Thyroid gland (tissue), 4 donors: Measurements from ENCODE around the gene PARD3B. TPM values are rescaled to one million over a fixed set of nuclear protein-coding genes. Genes with fewer than 3 reads are reported as not detected.

Source experiments
- DNase-seq, 2 donors: peaks; one replicate each; pipeline ENCODE4 v3.0.0-alpha.2; 2019
- H3K27ac ChIP-seq, 3 donors: fragments of 200-600 bp; sonication (generic); 1 replicate in 2 of 3; 2 replicates in 1 of 3; pipeline ENCODE4 v1.5.1; 2016 to 2019; ENCODE audit warnings: mild to moderate bottlenecking in 1 of 3, moderate library complexity in 1 of 3
- H3K27me3 ChIP-seq: fragments of 200-600 bp; sonication (generic); one replicate; pipeline ENCODE4 v1.5.1; 2019
- H3K36me3 ChIP-seq, 2 donors: fragments of 200-600 bp; sonication (generic); one replicate each; pipeline ENCODE4 v1.5.1; 2016 to 2019
- H3K4me1 ChIP-seq, 2 donors: fragments of 200-600 bp; sonication (generic); one replicate each; pipeline ENCODE4 v1.5.1; 2017 to 2019
- H3K4me3 ChIP-seq, 3 donors: fragments of 200-600 bp; sonication (generic); replicated peaks in 1 of 3; 1 replicate in 2 of 3; 2 replicates in 1 of 3; pipeline ENCODE4 v1.5.1; 2016; ENCODE audit warnings: mild to moderate bottlenecking in 1 of 3
- H3K9me3 ChIP-seq: fragments of 200-600 bp; sonication (generic); one replicate; pipeline ENCODE4 v1.5.1; 2017
- POLR2A ChIP-seq, 2 donors: fragments of 450-650 bp; IDR thresholded peaks; one replicate each; pipeline ENCODE4 v1.6.1; 2017; ENCODE audit warnings: antibody characterized with exemption in 2 of 2, mild to moderate bottlenecking in 2 of 2, moderate library complexity in 1 of 2
- whole genome bisulfite sequencing, 2 donors: methylation state at CpG; one replicate each; pipeline ENCODE4 v1.1.5; 2017; 5-methylcytosine and 5-hydroxymethylcytosine counted together
- intact Hi-C: fragments of 100-400 bp; cut with DNase I; formaldehyde crosslinking; loops from one replicate; pipeline ENCODE4 v1.15.1; 2023
- total RNA-seq, 4 donors: library from RNA; depleted of rRNA; stranded (reverse); fragments of >200 nt; gene quantifications; one replicate each; pipeline ENCODE4 v1.2.3, GENCODE V29; 2016
- TF ChIP-seq, protein P1 (sequence below), 6 experiments: fragments of 200-600 bp in 3 of 6; fragments of 450-650 bp in 3 of 6; sonication (generic) in 3 of 6; IDR thresholded peaks; one replicate each; pipeline ENCODE4 v1.5.1; 2016 to 2019; ENCODE audit warnings: antibody characterized with exemption in 6 of 6, mild to moderate bottlenecking in 2 of 6, inconsistent platforms in 1 of 6, moderate library complexity in 1 of 6

PARD3B gene
- total RNA-seq, 4 donors from 2014 or later = 27.0 to 43.4 (median 34.6) TPM

- Histone ChIP-seq H3K27ac (no peak overlapping the region), H3K27me3 (no peaks in the 10 kb centered on the region), H3K36me3 (no peaks in the 10 kb centered on the region), H3K4me1 (no peaks in the 10 kb centered on the region), H3K9me3 (no peaks in the 10 kb centered on the region), H3K4me3 (no peak overlapping the region)
- intact Hi-C loops = no loop called here
- DNase-seq = no peak
- 74 to 77% methylated on average over 5 of the region's 5 CpGs for WGBS, 2 donors
- TF ChIP-seq POLR2A (IDR thresholded peaks at IDR 0.05) = no peak
- TF ChIP-seq, protein P1, sequence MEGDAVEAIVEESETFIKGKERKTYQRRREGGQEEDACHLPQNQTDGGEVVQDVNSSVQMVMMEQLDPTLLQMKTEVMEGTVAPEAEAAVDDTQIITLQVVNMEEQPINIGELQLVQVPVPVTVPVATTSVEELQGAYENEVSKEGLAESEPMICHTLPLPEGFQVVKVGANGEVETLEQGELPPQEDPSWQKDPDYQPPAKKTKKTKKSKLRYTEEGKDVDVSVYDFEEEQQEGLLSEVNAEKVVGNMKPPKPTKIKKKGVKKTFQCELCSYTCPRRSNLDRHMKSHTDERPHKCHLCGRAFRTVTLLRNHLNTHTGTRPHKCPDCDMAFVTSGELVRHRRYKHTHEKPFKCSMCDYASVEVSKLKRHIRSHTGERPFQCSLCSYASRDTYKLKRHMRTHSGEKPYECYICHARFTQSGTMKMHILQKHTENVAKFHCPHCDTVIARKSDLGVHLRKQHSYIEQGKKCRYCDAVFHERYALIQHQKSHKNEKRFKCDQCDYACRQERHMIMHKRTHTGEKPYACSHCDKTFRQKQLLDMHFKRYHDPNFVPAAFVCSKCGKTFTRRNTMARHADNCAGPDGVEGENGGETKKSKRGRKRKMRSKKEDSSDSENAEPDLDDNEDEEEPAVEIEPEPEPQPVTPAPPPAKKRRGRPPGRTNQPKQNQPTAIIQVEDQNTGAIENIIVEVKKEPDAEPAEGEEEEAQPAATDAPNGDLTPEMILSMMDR (IDR thresholded peaks at IDR 0.05) = no peak
Measured at GRCh38 chr2:205129531-205129930, 584.3 kb downstream of the PARD3B start.

GRCh38 chr2:205130111-205130829, 585.0 kb downstream of the PARD3B start:
- no peaks in the 10 kb centered on the region for H3K27me3 ChIP-seq
- no peaks in the 10 kb centered on the region for H3K36me3 ChIP-seq
- intact Hi-C loops = no loop called here
- H3K4me3 ChIP-seq = no peak overlapping the region
- no peaks in the 10 kb centered on the region for H3K9me3 ChIP-seq
- H3K27ac ChIP-seq = no peak overlapping the region
- TF ChIP-seq, protein P1 (IDR thresholded peaks at IDR 0.05) = no peak
- TF ChIP-seq POLR2A (IDR thresholded peaks at IDR 0.05) = no peak
- no peak for DNase-seq
- 90 to 91% methylated on average over 4 of the region's 4 CpGs for WGBS, 2 donors
- no peaks in the 10 kb centered on the region for H3K4me1 ChIP-seq

DNA sequence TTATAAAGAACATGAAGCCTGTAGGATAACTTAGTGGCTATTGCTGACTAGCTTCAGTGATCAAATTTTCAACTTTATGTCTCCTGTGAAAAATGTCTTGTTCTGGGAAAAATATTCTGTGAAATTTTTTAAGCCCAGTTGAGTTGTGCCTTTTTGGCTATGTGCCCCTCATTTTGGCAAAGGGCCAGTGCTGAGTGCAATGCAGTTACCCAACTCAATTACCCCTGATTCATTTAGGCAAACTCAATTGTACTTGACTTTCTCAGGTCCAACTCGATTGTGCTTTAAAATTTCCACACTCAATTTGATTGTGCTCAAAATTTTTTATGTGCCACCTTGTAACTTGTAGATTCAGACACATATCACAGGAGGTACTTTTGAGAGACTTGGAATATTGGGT, 588.3 kb downstream of the PARD3B start:
- peak; percentile 36 to 60 for DNase-seq
- no peaks in the 10 kb centered on the region for H3K36me3 ChIP-seq
- no peak overlapping the region for H3K4me3 ChIP-seq
- no peak for TF ChIP-seq POLR2A (IDR thresholded peaks at IDR 0.05)
- TF ChIP-seq, protein P1 (IDR thresholded peaks at IDR 0.05) = no peak
- 38 to 44% methylated on average over 1 of the region's 1 CpG for WGBS, 2 donors
- H3K9me3 ChIP-seq = no peaks in the 10 kb centered on the region
- no peaks in the 10 kb centered on the region for H3K4me1 ChIP-seq
- intact Hi-C loops = no loop called here
- no peaks in the 10 kb centered on the region for H3K27me3 ChIP-seq
- no peak overlapping the region for H3K27ac ChIP-seq

DNA sequence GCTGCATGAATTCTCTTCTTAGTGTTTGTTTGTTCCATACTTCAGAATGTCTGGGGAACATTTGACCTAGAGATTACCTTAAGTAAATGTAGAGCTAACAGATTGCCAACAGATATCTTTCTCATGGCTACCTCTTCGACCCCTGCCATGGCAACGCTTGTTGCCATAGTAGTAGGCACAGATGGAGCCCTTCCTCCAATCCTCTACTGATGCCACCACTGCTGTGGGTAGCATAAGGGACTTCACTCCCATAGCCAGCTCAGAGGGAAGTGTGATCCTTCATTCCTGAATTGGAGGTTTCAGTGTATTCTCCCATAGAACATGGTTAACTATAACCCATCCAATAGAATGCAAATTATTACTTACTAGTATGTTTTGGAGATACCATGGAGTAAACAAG, 593.5 kb downstream of the PARD3B start:
- H3K4me3 ChIP-seq = no peak overlapping the region
- TF ChIP-seq, protein P1 (IDR thresholded peaks at IDR 0.05) = no peak
- TF ChIP-seq POLR2A (IDR thresholded peaks at IDR 0.05) = no peak
- H3K4me1 ChIP-seq = no peaks in the 10 kb centered on the region
- 92 to 98% methylated on average over 2 of the region's 2 CpGs for WGBS, 2 donors
- no peaks in the 10 kb centered on the region for H3K27me3 ChIP-seq
- no peak overlapping the region for H3K27ac ChIP-seq
- no peaks in the 10 kb centered on the region for H3K9me3 ChIP-seq
- intact Hi-C loops = no loop called here
- H3K36me3 ChIP-seq = no peaks in the 10 kb centered on the region
- DNase-seq = no peak

DNA sequence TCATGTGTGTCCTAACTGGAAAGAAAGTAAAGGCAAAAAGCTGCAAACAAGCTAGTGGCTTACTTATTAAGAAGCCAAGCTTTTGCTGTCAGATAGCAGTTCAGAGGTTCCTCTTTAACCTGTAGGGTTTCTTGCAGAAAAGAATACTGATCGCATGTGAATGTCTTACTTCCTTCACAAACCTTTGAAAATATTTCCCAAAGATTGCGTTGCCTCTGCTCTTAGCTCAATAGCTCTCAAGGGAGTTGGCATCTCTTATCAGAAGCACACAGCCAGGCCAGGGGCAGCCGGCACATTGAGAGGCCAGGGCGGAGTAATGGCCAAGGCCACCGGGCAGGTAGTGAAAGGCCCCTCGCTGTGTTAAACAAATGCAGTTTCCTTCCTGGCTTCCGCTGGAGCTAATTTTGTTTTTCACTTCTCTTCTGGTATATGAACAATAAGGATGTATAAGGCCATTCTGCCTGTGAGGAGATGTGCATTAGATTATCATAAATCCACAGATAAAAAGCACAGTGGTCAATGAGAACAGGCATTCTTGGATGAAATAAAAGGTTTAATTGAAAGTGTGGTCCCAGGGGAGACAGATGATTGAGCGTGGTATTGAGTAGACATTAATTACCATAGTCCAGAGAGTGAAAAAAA, 594.7 kb downstream of the PARD3B start:
- no peaks in the 10 kb centered on the region for H3K36me3 ChIP-seq
- H3K4me3 ChIP-seq = no peak overlapping the region
- TF ChIP-seq, protein P1 (IDR thresholded peaks at IDR 0.05) = no peak
- no peak for TF ChIP-seq POLR2A (IDR thresholded peaks at IDR 0.05)
- no peak overlapping the region for H3K27ac ChIP-seq
- H3K4me1 ChIP-seq = no peaks in the 10 kb centered on the region
- H3K9me3 ChIP-seq = no peaks in the 10 kb centered on the region
- no peaks in the 10 kb centered on the region for H3K27me3 ChIP-seq
- intact Hi-C loops = no loop called here
- WGBS, 2 donors = 48 to 50% methylated on average over 8 of the region's 8 CpGs
- peak; percentile 8 to 31 for DNase-seq
